WTC11 (cell line): ENCODE measurements around the gene FBN2. TPM values are rescaled to one million over a fixed set of nuclear protein-coding genes. Genes with fewer than 3 reads are reported as not detected.
"Not testable (repeated sequence)": the region's sequence is repeated elsewhere in the genome, so short reads cannot be mapped to it uniquely, and the experiment has no call there.

ENCODE experiments used
- ATAC-seq: fragments of 200-7000 bp; cut with Tn5 transposase; 2 replicates; pipeline ENCODE4 v1.10.0; 2021; ENCODE audit warnings: mild to moderate bottlenecking, moderate library complexity
- CTCF ChIA-PET: fragments of 300-600 bp; sonication (Branson Sonifier 250); formaldehyde crosslinking; loops from one replicate; lab custom pipeline; 2021; ENCODE audit warnings: antibody characterized with exemption; lab: Charles Lee
- POLR2A ChIA-PET: fragments of 350-600 bp; sonication (Branson Sonifier 250); formaldehyde crosslinking; loops from one replicate; lab custom pipeline; 2021; ENCODE audit warnings: antibody characterized with exemption; lab: Charles Lee
- DNase-seq: peaks from one replicate; pipeline ENCODE4 v3.0.0; 2021; ENCODE audit warnings: low spot score
- H3K27ac Mint-ChIP-seq: 2 replicates; pipeline ENCODE4 v1.8.0; 2021; ENCODE audit warnings: mixed read lengths
- H3K27me3 Mint-ChIP-seq: 2 replicates; pipeline ENCODE4 v1.8.0; 2021; ENCODE audit warnings: low read depth, mild to moderate bottlenecking, moderate library complexity, mixed read lengths
- H3K36me3 Mint-ChIP-seq: 2 replicates; pipeline ENCODE4 v1.8.0; 2021; ENCODE audit warnings: mixed read lengths
- H3K4me1 Mint-ChIP-seq: 2 replicates; pipeline ENCODE4 v1.8.0; 2022; ENCODE audit warnings: mixed read lengths
- H3K4me3 Mint-ChIP-seq: 2 replicates; pipeline ENCODE4 v1.8.0; 2021; ENCODE audit warnings: mild to moderate bottlenecking, moderate library complexity, mixed read lengths
- H3K9me3 Mint-ChIP-seq: 2 replicates; pipeline ENCODE4 v1.8.0; 2021; ENCODE audit warnings: mixed read lengths
- AR ChIP-seq: fragments of 250-450 bp; sonication (Bioruptor Pico); IDR thresholded peaks from 2 replicates; pipeline ENCODE4 v1.9.0; 2021; ENCODE audit warnings: mild to moderate bottlenecking
- ATF1 ChIP-seq: sonication (generic); formaldehyde crosslinking; IDR thresholded peaks from 2 replicates; pipeline ENCODE4 v1.8.1; 2023; ENCODE audit warnings: mild to moderate bottlenecking, moderate library complexity, missing genetic modification reagents
- ATF2 ChIP-seq: sonication (generic); formaldehyde crosslinking; IDR thresholded peaks from 2 replicates; pipeline ENCODE4 v1.8.1; 2022; ENCODE audit warnings: low read depth, missing genetic modification reagents, borderline replicate concordance
- CREB1 ChIP-seq: sonication (generic); formaldehyde crosslinking; IDR thresholded peaks from 2 replicates; pipeline ENCODE4 v1.8.0; 2023; ENCODE audit warnings: mild to moderate bottlenecking, missing genetic modification reagents
- ELF4 ChIP-seq: sonication (generic); formaldehyde crosslinking; IDR thresholded peaks from 2 replicates; pipeline ENCODE4 v1.8.1; 2022; ENCODE audit warnings: low read depth, mild to moderate bottlenecking, moderate library complexity, missing genetic modification reagents
- FOXJ3 ChIP-seq: sonication (generic); formaldehyde crosslinking; IDR thresholded peaks from 2 replicates; pipeline ENCODE4 v1.9.0; 2021; ENCODE audit warnings: missing genetic modification reagents, mild to moderate bottlenecking, borderline replicate concordance
- HMGA2 ChIP-seq: fragments of 250-450 bp; sonication (Bioruptor Pico); IDR thresholded peaks from 2 replicates; pipeline ENCODE4 v1.4.0; 2021; ENCODE audit warnings: mild to moderate bottlenecking, moderate library complexity
- JAZF1 ChIP-seq: fragments of 250-450 bp; sonication (Bioruptor Pico); IDR thresholded peaks from 2 replicates; pipeline ENCODE4 v1.9.0; 2021; ENCODE audit warnings: moderate library complexity, mild to moderate bottlenecking, inconsistent platforms
- JUN ChIP-seq: sonication (generic); formaldehyde crosslinking; IDR thresholded peaks from 2 replicates; pipeline ENCODE4 v1.8.0; 2023; ENCODE audit warnings: mild to moderate bottlenecking, missing genetic modification reagents
- NR1H2 ChIP-seq: sonication (generic); formaldehyde crosslinking; IDR thresholded peaks from 2 replicates; pipeline ENCODE4 v1.9.0; 2021; ENCODE audit warnings: mild to moderate bottlenecking, moderate library complexity, missing genetic modification reagents
- RORB ChIP-seq: fragments of 250-450 bp; sonication (Bioruptor Pico); IDR thresholded peaks from 2 replicates; pipeline ENCODE4 v1.9.0; 2021; ENCODE audit warnings: mild to moderate bottlenecking
- USF2 ChIP-seq: sonication (generic); formaldehyde crosslinking; IDR thresholded peaks from 2 replicates; pipeline ENCODE4 v1.8.1; 2023; ENCODE audit warnings: mild to moderate bottlenecking, missing genetic modification reagents, moderate library complexity
- ZNF138 ChIP-seq: sonication (generic); formaldehyde crosslinking; conservative IDR thresholded peaks from 2 replicates; pipeline ENCODE4 v1.8.1; 2022; ENCODE audit warnings: mild to moderate bottlenecking, moderate library complexity, missing genetic modification reagents
- ZNF396 ChIP-seq: fragments of 250-450 bp; sonication (Bioruptor Pico); IDR thresholded peaks from 2 replicates; pipeline ENCODE4 v1.8.0; 2021; ENCODE audit warnings: mild to moderate bottlenecking, moderate library complexity, borderline replicate concordance
- ZNF416 ChIP-seq: fragments of 250-450 bp; sonication (Bioruptor Pico); IDR thresholded peaks from 2 replicates; pipeline ENCODE4 v1.9.0; 2021; ENCODE audit warnings: mild to moderate bottlenecking, inconsistent platforms
- total RNA-seq: library from RNA; stranded (reverse); gene quantifications from 3 replicates; pipeline ENCODE4 v1.2.3, GENCODE V29; 2021
- TF ChIP-seq, protein P1 (sequence below): sonication (generic); formaldehyde crosslinking; IDR thresholded peaks from 2 replicates; pipeline ENCODE4 v1.8.0; 2022; ENCODE audit warnings: mild to moderate bottlenecking, missing genetic modification reagents
- TF ChIP-seq, protein P2 (sequence below): fragments of 200-600 bp; IDR thresholded peaks from 2 replicates; pipeline ENCODE4 v1.8.0; 2022; ENCODE audit warnings: antibody characterized with exemption
- TF ChIP-seq, protein P3 (sequence below): fragments of 250-450 bp; sonication (Bioruptor Pico); IDR thresholded peaks from 2 replicates; pipeline ENCODE4 v1.9.0; 2021; ENCODE audit warnings: mild to moderate bottlenecking

Gene FBN2
- total RNA-seq, 1 experiment from 2014 or later, result 56.7 TPM

DNA sequence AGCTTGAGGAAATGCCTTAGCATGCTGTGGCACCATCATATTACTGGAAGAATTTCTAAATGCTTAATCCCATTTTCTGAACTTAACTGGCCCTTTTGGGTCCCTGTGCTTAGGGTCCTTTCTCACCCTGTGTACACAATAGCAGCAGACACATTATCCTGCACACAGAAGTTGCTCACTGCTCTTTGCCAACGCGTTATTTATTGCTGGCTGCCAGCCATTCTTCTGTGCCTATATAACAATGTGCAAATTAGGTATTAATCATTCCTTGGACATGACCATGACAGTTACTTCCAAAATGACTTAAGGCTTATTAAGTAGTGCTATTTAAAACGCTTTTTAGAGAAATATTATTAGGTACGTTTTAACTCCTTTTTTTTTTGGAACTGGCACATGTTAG lies 134.7 kb downstream of the FBN2 start:
- Mint-ChIP-seq H3K9me3 (peaks cover 5% of the 10 kb centered on the region), H3K27ac (no peak overlapping the region), H3K4me3 (no peak overlapping the region), H3K36me3 (peaks cover 5% of the 10 kb centered on the region), H3K27me3 (no peaks in the 10 kb centered on the region), H3K4me1 (peaks cover 14% of the 10 kb centered on the region)
- no peak for TF ChIP-seq ZNF416 (CRISPR knock-in tag)
- TF ChIP-seq, protein P1, sequence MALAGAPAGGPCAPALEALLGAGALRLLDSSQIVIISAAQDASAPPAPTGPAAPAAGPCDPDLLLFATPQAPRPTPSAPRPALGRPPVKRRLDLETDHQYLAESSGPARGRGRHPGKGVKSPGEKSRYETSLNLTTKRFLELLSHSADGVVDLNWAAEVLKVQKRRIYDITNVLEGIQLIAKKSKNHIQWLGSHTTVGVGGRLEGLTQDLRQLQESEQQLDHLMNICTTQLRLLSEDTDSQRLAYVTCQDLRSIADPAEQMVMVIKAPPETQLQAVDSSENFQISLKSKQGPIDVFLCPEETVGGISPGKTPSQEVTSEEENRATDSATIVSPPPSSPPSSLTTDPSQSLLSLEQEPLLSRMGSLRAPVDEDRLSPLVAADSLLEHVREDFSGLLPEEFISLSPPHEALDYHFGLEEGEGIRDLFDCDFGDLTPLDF (CRISPR knock-in tag), result no peak
- no peak for TF ChIP-seq FOXJ3
- TF ChIP-seq AR (CRISPR knock-in tag), result no peak
- no peak for TF ChIP-seq HMGA2
- ATAC-seq (no peak), DNase-seq (no peak)
- ChIA-PET POLR2A (no interaction called here), CTCF (no interaction called here)

DNA sequence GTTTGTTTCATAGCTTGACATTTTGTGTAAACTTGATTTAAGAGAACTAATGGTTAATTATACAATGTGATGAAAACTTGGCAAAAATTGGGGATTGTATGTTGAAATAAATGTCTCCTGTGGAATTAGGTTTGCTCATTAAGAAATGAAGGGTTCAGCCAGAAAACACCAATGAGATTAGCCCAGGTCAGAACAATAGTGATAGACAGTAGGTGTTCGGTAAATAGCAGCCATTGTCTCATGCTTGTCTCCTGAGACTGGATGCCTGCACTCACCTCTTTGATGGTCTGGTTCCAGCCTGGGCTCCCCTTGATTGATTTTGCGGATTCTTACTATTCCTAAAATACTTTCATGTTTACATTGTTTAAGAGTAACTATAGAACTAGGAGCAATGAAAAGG lies 135.5 kb downstream of the FBN2 start:
- CTCF ChIA-PET, result no interaction called here
- no peak for TF ChIP-seq ATF2 (CRISPR knock-in tag)
- TF ChIP-seq, protein P2, sequence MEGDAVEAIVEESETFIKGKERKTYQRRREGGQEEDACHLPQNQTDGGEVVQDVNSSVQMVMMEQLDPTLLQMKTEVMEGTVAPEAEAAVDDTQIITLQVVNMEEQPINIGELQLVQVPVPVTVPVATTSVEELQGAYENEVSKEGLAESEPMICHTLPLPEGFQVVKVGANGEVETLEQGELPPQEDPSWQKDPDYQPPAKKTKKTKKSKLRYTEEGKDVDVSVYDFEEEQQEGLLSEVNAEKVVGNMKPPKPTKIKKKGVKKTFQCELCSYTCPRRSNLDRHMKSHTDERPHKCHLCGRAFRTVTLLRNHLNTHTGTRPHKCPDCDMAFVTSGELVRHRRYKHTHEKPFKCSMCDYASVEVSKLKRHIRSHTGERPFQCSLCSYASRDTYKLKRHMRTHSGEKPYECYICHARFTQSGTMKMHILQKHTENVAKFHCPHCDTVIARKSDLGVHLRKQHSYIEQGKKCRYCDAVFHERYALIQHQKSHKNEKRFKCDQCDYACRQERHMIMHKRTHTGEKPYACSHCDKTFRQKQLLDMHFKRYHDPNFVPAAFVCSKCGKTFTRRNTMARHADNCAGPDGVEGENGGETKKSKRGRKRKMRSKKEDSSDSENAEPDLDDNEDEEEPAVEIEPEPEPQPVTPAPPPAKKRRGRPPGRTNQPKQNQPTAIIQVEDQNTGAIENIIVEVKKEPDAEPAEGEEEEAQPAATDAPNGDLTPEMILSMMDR, result no peak
- no peak for TF ChIP-seq JUN (CRISPR knock-in tag)
- no peak for TF ChIP-seq NR1H2 (CRISPR knock-in tag)
- TF ChIP-seq JAZF1 (CRISPR knock-in tag), result no peak
- no peak for TF ChIP-seq ZNF138
- no peak for TF ChIP-seq RORB (CRISPR knock-in tag)
- TF ChIP-seq USF2 (CRISPR knock-in tag), result no peak
- TF ChIP-seq CREB1 (CRISPR knock-in tag), result no peak
- TF ChIP-seq ZNF396 (CRISPR knock-in tag), result no peak
- TF ChIP-seq ATF1 (CRISPR knock-in tag), result no peak
- TF ChIP-seq ELF4 (CRISPR knock-in tag), result no peak
- TF ChIP-seq, protein P3, sequence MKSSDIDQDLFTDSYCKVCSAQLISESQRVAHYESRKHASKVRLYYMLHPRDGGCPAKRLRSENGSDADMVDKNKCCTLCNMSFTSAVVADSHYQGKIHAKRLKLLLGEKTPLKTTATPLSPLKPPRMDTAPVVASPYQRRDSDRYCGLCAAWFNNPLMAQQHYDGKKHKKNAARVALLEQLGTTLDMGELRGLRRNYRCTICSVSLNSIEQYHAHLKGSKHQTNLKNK (CRISPR knock-in tag), result no peak
- ATAC-seq (0 out of 2 replicates have a peak, but pooled peaks have one; percentile 22), DNase-seq (no peak)
- peaks cover 9% of the 10 kb centered on the region for H3K4me1 Mint-ChIP-seq
- H3K4me3 Mint-ChIP-seq, result no peak overlapping the region
- peaks cover 4% of the 10 kb centered on the region for H3K36me3 Mint-ChIP-seq
- peaks cover 5% of the 10 kb centered on the region for H3K9me3 Mint-ChIP-seq
- no peak overlapping the region for H3K27ac Mint-ChIP-seq
- POLR2A ChIA-PET, result no interaction called here
- H3K27me3 Mint-ChIP-seq, result no peaks in the 10 kb centered on the region

DNA sequence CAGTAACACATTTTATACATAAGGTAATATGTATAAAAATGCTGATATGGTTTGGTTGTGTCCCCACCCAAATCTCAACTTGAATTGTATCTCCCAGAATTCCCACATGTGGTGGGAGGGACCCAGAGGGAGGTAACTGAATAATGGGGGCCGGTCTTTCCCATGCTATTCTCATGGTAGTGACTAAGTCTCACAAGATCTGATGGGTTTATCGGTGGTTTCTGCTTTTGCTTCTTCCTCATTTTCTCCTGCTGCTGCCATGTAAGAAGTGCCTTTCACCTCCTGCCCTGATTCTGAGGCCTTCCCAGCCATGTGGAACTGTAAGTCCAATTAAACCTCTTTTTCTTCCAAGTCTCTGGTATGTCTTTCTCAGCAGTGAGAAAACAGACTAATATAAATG lies 137.3 kb downstream of the FBN2 start:
- H3K9me3 Mint-ChIP-seq, POLR2A ChIA-PET: not testable (repeated sequence)

More for the DNA sequence above, 137.3 kb downstream of the FBN2 start:
- H3K36me3 Mint-ChIP-seq, H3K27ac Mint-ChIP-seq, CTCF ChIA-PET, H3K4me3 Mint-ChIP-seq, H3K27me3 Mint-ChIP-seq, DNase-seq, ATAC-seq, H3K4me1 Mint-ChIP-seq: not testable (repeated sequence)
